GM19240 (cell line): ENCODE data around the gene PCSK2.

ENCODE experiments used
- DNase-seq: peaks from one replicate; pipeline ENCODE4 v3.0.0; 2011; ENCODE audit warnings: low spot score; ENCODE audit not compliant: insufficient read length

The PCSK2 gene

GRCh38 chr20:17444091-17444490, 217.3 kb downstream of the PCSK2 start:
- DNase-seq, result no peak

GRCh38 chr20:17445543-17445942, 218.7 kb downstream of the PCSK2 start:
- DNase-seq, result no peak

GRCh38 chr20:17446171-17446570, 219.3 kb downstream of the PCSK2 start:
- DNase-seq, result no peak

- no peak for DNase-seq
Measured at GRCh38 chr20:17448071-17448470, 221.2 kb downstream of the PCSK2 start.

GRCh38 chr20:17449031-17449430, 222.2 kb downstream of the PCSK2 start:
- DNase-seq, result no peak

GRCh38 chr20:17452441-17452840, 225.6 kb downstream of the PCSK2 start:
- DNase-seq, result no peak

- DNase-seq, result no peak
Measured at GRCh38 chr20:17453592-17453991, 226.8 kb downstream of the PCSK2 start.

- no peak for DNase-seq
Measured at GRCh38 chr20:17456279-17456678, 229.4 kb downstream of the PCSK2 start.

GRCh38 chr20:17457079-17457478, 230.2 kb downstream of the PCSK2 start:
- DNase-seq, result no peak

- no peak for DNase-seq
Measured at GRCh38 chr20:17457588-17458190, 230.8 kb downstream of the PCSK2 start.

GRCh38 chr20:17460119-17460518, 233.3 kb downstream of the PCSK2 start:
- no peak for DNase-seq

- DNase-seq, result no peak
Measured at GRCh38 chr20:17461941-17462340, 235.1 kb downstream of the PCSK2 start.

- DNase-seq, result no peak
Measured at GRCh38 chr20:17463711-17464110, 236.9 kb downstream of the PCSK2 start.

GRCh38 chr20:17465236-17465635, 238.4 kb downstream of the PCSK2 start:
- no peak for DNase-seq

GRCh38 chr20:17466641-17467040, 239.8 kb downstream of the PCSK2 start:
- no peak for DNase-seq

- DNase-seq, result no peak
Measured at GRCh38 chr20:17467120-17467655, 240.3 kb downstream of the PCSK2 start.

GRCh38 chr20:17468073-17468840, 241.4 kb downstream of the PCSK2 start:
- DNase-seq, result no peak

- no peak for DNase-seq
Measured at GRCh38 chr20:17469246-17470030, 242.6 kb downstream of the PCSK2 start.

- no peak for DNase-seq
Measured at GRCh38 chr20:17470521-17470920, 243.7 kb downstream of the PCSK2 start.

- DNase-seq, result no peak
Measured at GRCh38 chr20:17470973-17471372, 244.1 kb downstream of the PCSK2 start.

- no peak for DNase-seq
Measured at GRCh38 chr20:17471606-17472187, 244.9 kb downstream of the PCSK2 start.

GRCh38 chr20:17473659-17474058, 246.8 kb downstream of the PCSK2 start:
- no peak for DNase-seq
